ENCODE measurements around the gene SCN8A.

Gene SCN8A

GRCh38 chr12:51675071-51675803 is 84.2 kb downstream of the SCN8A start:
- DNase-seq = no peak

- DNase-seq = no peak
Measured at GRCh38 chr12:51676875-51677274, 85.8 kb downstream of the SCN8A start.

DNA sequence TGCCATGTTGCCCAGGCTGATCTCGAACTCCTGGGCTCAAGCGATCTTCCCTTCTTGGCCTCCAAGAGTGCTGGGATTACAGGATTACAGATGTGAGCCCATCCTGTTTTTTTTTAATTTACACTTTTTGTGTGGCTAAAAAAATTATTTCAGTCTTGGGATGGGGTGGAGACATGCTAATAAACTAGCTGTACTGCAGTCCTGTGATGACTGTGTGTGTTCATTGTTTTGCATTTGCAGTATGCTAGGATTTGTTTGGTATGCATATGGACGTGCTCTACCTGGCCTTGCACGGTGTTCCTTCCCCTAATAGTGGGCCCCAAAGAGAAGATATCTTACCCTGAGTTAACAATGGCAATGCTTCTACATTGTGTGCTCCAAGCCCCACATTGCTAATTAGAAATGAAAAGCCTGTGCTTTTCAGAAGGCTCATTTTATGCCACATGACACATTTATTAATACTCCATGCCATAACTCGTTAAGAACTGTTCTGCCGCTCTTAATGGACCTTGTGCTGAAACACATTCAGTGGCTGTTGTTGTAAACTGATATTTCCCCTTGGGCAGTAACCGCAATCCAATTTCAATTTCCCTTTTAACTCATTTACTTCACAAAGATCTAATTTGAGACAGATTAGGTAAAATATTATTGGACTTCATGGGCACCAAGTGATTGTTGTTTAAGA is 86.4 kb downstream of the SCN8A start:
- no peak for DNase-seq

GRCh38 chr12:51678086-51678724 is 87.2 kb downstream of the SCN8A start:
- DNase-seq = peak; percentile 14

GRCh38 chr12:51682981-51683380 is 91.9 kb downstream of the SCN8A start:
- no peak for DNase-seq

- no peak for DNase-seq
Measured at GRCh38 chr12:51683763-51684357, 92.8 kb downstream of the SCN8A start.

DNA sequence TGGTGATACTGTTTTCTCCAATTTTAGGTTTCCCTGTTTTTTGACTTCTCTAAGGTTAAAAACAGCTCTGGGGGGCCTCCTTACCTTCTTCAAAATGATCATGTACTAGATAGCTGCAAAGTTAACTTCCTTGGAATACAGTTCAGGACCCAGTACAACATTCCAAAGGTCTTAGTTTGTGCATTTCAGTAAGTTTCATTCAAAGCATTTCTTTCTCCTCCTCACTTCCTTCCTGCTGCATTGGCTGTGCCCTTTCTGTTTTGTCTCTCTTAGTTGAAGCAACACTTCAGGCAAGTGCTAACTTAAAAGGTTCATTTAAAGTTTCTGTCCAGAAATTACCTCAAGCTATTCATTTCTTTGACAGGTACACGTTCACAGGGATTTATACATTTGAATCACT is 95.7 kb downstream of the SCN8A start:
- no peak for DNase-seq

GRCh38 chr12:51687177-51687576 is 96.1 kb downstream of the SCN8A start:
- DNase-seq = no peak

- DNase-seq = no peak
Measured at GRCh38 chr12:51687614-51688013, 96.6 kb downstream of the SCN8A start.

GRCh38 chr12:51689983-51690382 is 99.0 kb downstream of the SCN8A start:
- DNase-seq = no peak

GRCh38 chr12:51692016-51692415 is 101.0 kb downstream of the SCN8A start:
- DNase-seq = peak; percentile 23

GRCh38 chr12:51693569-51693968 is 102.5 kb downstream of the SCN8A start:
- no peak for DNase-seq

GRCh38 chr12:51694146-51694545 is 103.1 kb downstream of the SCN8A start:
- no peak for DNase-seq

GRCh38 chr12:51695241-51696010 is 104.4 kb downstream of the SCN8A start:
- DNase-seq = no peak

DNA sequence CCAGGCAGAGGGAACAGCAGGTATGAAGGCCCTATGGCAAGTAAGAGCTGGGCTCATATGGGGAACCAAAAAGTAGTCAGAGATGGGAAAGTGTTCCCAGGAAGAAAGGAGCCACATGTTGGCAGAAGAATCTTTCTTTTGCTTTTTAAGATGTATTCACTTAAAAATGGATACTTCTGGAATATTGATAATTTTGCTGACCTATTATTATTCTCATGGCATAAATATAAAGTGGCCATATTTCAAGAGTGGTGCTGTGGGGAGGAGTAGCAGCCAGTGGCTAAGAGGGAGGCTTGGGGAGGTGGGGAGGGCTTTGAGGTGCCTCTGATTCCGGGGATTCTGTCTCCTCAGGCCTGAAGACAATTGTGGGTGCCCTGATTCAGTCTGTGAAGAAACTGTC is 108.2 kb downstream of the SCN8A start:
- DNase-seq = no peak

- DNase-seq = no peak
Measured at GRCh38 chr12:51700887-51701286, 109.9 kb downstream of the SCN8A start.

GRCh38 chr12:51702587-51702986 is 111.6 kb downstream of the SCN8A start:
- no peak for DNase-seq

- DNase-seq = no peak
Measured at GRCh38 chr12:51705450-51705849, 114.4 kb downstream of the SCN8A start.

DNA sequence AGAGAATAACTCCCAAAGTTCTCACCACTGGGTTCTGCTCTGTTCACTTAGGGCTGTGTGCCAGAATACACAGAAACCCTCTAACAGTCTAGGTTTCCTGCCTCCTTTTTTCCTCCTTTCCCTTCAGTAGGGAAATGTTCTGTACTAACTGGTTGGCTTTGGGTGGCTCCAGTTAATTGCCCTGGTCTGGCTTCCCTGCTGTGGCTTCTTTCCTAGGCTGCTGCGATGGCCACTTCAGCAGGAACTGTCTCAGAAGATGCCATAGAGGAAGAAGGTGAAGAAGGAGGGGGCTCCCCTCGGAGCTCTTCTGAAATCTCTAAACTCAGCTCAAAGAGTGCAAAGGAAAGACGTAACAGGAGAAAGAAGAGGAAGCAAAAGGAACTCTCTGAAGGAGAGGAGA is 115.2 kb downstream of the SCN8A start:
- no peak for DNase-seq

- no peak for DNase-seq
Measured at GRCh38 chr12:51714666-51715065, 123.6 kb downstream of the SCN8A start.

- no peak for DNase-seq
Measured at GRCh38 chr12:51717326-51717925, 126.4 kb downstream of the SCN8A start.

DNA sequence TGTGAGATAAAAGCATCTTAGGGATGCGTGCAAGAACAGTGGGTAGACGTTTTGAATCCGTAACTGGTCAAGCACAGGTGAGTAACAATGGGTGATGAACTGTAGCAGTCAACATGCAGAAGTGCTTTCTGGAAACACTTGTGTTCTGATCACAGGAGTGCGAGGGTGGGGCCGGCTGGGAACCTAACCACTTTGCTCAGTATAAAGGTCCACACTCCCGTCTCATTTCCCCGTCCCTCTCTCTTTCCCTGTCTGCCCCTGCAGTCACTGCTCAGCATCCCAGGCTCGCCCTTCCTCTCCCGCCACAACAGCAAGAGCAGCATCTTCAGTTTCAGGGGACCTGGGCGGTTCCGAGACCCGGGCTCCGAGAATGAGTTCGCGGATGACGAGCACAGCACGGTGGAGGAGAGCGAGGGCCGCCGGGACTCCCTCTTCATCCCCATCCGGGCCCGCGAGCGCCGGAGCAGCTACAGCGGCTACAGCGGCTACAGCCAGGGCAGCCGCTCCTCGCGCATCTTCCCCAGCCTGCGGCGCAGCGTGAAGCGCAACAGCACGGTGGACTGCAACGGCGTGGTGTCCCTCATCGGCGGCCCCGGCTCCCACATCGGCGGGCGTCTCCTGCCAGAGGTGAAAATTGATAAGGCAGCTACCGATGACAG is 130.4 kb downstream of the SCN8A start:
- no peak for DNase-seq

Data from GDM1 (cell line).